ENCODE results near the gene SENP5. TPM values are rescaled to one million over a fixed set of nuclear protein-coding genes. Genes with fewer than 3 reads are reported as not detected.
A peak's percentile ranks its signal among the peaks of the same experiment; 100 is the strongest.
"Not testable (repeated sequence)": the region's sequence is repeated elsewhere in the genome, so short reads cannot be mapped to it uniquely, and the experiment has no call there.

Gene SENP5, protein sequence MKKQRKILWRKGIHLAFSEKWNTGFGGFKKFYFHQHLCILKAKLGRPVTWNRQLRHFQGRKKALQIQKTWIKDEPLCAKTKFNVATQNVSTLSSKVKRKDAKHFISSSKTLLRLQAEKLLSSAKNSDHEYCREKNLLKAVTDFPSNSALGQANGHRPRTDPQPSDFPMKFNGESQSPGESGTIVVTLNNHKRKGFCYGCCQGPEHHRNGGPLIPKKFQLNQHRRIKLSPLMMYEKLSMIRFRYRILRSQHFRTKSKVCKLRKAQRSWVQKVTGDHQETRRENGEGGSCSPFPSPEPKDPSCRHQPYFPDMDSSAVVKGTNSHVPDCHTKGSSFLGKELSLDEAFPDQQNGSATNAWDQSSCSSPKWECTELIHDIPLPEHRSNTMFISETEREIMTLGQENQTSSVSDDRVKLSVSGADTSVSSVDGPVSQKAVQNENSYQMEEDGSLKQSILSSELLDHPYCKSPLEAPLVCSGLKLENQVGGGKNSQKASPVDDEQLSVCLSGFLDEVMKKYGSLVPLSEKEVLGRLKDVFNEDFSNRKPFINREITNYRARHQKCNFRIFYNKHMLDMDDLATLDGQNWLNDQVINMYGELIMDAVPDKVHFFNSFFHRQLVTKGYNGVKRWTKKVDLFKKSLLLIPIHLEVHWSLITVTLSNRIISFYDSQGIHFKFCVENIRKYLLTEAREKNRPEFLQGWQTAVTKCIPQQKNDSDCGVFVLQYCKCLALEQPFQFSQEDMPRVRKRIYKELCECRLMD
- polyA plus RNA-seq, result 24.0 TPM
- long read RNA-seq, donor 1, partial matches to known transcripts, result 29 of 72 reads
- long read RNA-seq, donor 1, other reads (novel, unspliced or antisense), result 43 of 72 reads
- long read RNA-seq, donor 2, full-length matches to known transcripts, result 2 of 10 reads
- long read RNA-seq, donor 2, partial matches to known transcripts, result 8 of 10 reads
- long read RNA-seq, donor 2, other reads (novel, unspliced or antisense), result 0 of 10 reads
- long read RNA-seq, donor 3, result 0 reads
- long read RNA-seq, donor 4, result 0 reads
- long read RNA-seq, donor 5, result 0 reads
- long read RNA-seq, donor 6, partial matches to known transcripts, result 13 of 17 reads
- long read RNA-seq, donor 6, other reads (novel, unspliced or antisense), result 0 of 17 reads
- long read RNA-seq, donor 7, partial matches to known transcripts, result 6 of 6 reads
- long read RNA-seq, donor 7, other reads (novel, unspliced or antisense), result 0 of 6 reads
- long read RNA-seq, donor 8, partial matches to known transcripts, result 0 of 2 reads
- long read RNA-seq, donor 8, other reads (novel, unspliced or antisense), result 0 of 2 reads
- long read RNA-seq, donor 9, partial matches to known transcripts, result 0 of 4 reads
- long read RNA-seq, donor 9, other reads (novel, unspliced or antisense), result 0 of 4 reads
- long read RNA-seq, donor 10, full-length matches to known transcripts, result 6 of 13 reads
- long read RNA-seq, donor 10, partial matches to known transcripts, result 7 of 13 reads
- long read RNA-seq, donor 10, other reads (novel, unspliced or antisense), result 0 of 13 reads
- long read RNA-seq, donor 11, partial matches to known transcripts, result 7 of 9 reads
- long read RNA-seq, donor 11, other reads (novel, unspliced or antisense), result 0 of 9 reads

DNA sequence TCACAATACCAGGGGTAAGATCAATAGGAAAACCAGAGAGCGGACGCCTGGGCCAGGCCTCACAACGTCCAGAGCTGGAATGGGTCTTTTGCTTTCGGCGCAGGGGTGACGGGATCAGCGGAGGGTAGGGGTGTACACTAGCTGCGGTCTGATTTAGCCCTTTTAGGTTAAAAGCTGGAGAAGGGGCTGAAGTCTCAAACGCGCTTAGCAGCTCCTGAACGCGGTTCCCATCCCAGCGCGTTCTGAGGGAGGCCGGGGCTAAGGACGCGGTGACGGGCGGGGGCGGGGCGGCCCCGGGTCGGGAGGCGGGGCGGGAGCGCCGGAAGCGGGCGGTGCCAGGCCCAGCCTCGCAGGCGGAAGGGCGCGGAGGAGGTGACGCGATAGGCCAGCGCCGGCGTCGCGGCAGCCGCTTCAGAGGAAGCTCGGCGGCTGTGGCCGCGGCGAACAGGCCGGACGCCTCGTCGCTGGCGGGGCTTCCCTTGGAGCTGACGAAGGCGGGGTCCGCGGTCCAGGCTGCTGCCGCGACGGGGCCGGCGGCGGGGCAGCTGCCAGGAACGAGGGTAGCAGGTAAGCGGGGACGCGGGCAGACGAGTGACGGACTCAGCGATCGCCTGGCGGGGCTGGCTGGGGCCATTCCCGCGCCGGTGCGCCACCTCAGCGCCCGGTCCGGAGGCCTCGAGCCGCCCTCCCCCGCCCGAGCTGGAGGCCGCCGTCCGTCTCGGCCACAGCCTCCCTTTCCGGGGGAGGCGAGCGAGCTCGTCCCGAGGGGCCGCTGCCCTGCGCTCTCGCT is at the start of gene SENP5:
TSS of gene SENP5 (plus strand) at position 414 of the 790 bp plus-strand sequence. CDS start 17,262 bp downstream, outside the sequence.
- H3K4me1 ChIP-seq (ENCODE audit: control insufficient read depth, insufficient read depth, low read length), result peaks cover 4% of the 10 kb centered on the region
- peak; percentile 87 to 94 for DNase-seq
- no peaks in the 10 kb centered on the region for H3K27me3 ChIP-seq (ENCODE audit: control insufficient read depth, insufficient read depth, low read length)
- H3K36me3 ChIP-seq (ENCODE audit: control insufficient read depth, insufficient read depth, low read length), result peaks cover 4% of the 10 kb centered on the region
- peak within 1 kb of the TSS; percentile 97 for H3K27ac ChIP-seq (ENCODE audit: low read length)
- H3K9me3 ChIP-seq (ENCODE audit: control insufficient read depth, low read depth, low read length), result peaks cover 2% of the 10 kb centered on the region
- WGBS (ENCODE audit: insufficient coverage, low lambda C conversion rate), result no CpG with 5 or more reads among the region's 93 CpGs
- H3K4me3 ChIP-seq (ENCODE audit: low read length), result peak within 1 kb of the TSS; percentile 70

DNA sequence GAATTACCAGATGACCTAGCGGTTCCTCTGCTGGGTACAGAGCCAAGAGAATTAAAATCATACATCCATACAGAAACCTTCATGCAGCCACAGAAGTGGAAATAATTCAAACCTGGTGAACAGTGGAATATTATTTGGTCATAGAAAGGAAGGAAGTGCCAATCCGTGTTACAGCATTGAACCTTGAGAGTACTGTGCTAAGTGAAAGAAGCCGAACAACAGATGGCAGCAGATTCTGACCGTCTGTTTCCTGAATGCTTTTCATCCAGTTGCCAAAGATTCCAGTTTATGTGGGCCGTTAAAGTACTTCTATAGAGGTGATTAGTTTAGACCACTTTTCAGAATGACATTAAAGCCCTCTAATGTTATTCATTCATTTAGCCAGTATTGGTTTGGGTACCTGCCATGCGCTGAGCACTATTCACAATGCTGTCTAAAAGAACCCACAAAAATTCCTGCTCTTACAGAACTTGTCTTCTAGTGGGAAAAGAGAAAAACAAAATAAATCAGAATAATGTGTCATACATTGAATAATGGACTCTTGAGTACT is 45.8 kb upstream of the SENP5 start:
- no peaks in the 10 kb centered on the region for H3K27me3 ChIP-seq (ENCODE audit: control insufficient read depth, insufficient read depth, low read length)

DNA sequence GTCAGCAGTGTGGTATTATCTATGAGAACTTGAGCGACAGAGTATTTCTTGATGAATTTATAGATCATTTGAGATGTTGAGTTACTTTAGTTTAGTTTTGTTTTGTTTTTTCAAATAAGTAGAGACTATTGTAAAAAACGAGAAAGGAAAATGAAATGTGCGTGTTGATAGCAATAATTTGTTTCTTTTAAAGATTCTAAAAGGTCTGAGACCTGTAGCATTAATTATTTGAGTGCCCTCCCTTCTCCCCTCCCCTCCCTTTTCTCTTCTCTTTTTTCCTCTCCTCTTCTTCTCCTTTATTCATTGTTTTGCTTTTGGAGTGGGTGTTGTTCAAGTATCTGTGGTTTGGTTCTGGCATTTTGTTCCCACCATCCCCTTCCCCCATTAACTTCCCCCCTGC is 38.1 kb upstream of the SENP5 start:
- H3K4me3 ChIP-seq (ENCODE audit: low read length); H3K27ac ChIP-seq (ENCODE audit: low read length); H3K4me1 ChIP-seq (ENCODE audit: control insufficient read depth, insufficient read depth, low read length); DNase-seq; H3K27me3 ChIP-seq (ENCODE audit: control insufficient read depth, insufficient read depth, low read length); H3K9me3 ChIP-seq (ENCODE audit: control insufficient read depth, low read depth, low read length): not testable (repeated sequence)
- peaks cover 29% of the 10 kb centered on the region for H3K36me3 ChIP-seq (ENCODE audit: control insufficient read depth, insufficient read depth, low read length)
- WGBS (ENCODE audit: insufficient coverage, low lambda C conversion rate), result 96% methylated on average over 3 of the region's 3 CpGs

More for the DNA sequence above, 45.8 kb upstream of the SENP5 start:
- DNase-seq, result no peak
- no peaks in the 10 kb centered on the region for H3K9me3 ChIP-seq (ENCODE audit: control insufficient read depth, low read depth, low read length)
- H3K4me1 ChIP-seq (ENCODE audit: control insufficient read depth, insufficient read depth, low read length), result no peaks in the 10 kb centered on the region
- H3K27ac ChIP-seq (ENCODE audit: low read length), result no peak overlapping the region
- no peak overlapping the region for H3K4me3 ChIP-seq (ENCODE audit: low read length)
- peaks cover 69% of the 10 kb centered on the region for H3K36me3 ChIP-seq (ENCODE audit: control insufficient read depth, insufficient read depth, low read length)
- WGBS (ENCODE audit: insufficient coverage, low lambda C conversion rate), result 100% methylated on average over 1 of the region's 6 CpGs

DNA sequence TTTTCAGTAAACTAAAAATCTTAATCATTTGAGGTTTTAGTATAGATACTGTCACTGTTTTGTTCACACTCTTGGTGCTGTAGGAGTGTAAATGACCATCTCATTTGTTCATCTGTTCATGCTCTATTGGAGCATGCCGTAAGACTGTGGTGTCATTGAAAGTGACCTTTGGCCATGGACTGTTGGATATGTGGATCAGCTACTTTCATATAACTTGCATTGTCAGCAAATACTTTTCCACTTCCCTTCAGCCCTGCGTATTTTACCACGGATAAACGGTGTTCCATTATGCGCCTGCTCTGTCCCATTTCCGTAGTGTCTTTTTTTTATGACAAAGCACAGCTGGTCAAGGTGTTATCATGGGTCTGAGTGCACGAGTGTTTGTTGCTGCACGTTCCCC is 32.6 kb upstream of the SENP5 start:
- DNase-seq, result peak; percentile 72 to 78
- 60% methylated on average over 1 of the region's 8 CpGs for WGBS (ENCODE audit: insufficient coverage, low lambda C conversion rate)

DNA sequence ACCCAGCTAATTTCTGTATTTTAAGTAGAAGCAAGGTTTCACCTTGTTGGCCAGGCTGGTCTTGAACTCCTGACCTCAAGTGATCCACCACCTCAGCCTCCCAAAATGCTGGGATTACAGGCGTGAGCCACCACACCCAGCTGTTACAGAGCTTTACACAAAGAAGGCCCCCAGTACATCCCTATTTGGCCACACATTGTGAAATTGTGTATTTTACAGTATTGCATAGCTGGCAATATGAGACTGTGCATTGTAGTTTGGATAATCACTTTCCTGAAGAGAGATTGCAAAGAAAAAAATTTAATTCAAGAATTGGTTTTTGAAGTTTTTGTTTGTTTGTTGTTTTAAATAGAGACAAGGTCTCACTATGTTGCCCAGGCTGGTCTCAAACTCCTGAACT is 31.1 kb upstream of the SENP5 start:
- not testable (repeated sequence) for H3K27me3 ChIP-seq (ENCODE audit: control insufficient read depth, insufficient read depth, low read length); DNase-seq; H3K4me3 ChIP-seq (ENCODE audit: low read length); H3K4me1 ChIP-seq (ENCODE audit: control insufficient read depth, insufficient read depth, low read length); H3K36me3 ChIP-seq (ENCODE audit: control insufficient read depth, insufficient read depth, low read length); H3K27ac ChIP-seq (ENCODE audit: low read length); H3K9me3 ChIP-seq (ENCODE audit: control insufficient read depth, low read depth, low read length)
- no CpG with 5 or more reads among the region's 1 CpG for WGBS (ENCODE audit: insufficient coverage, low lambda C conversion rate)

More for the DNA sequence above, 32.6 kb upstream of the SENP5 start:
- H3K4me3 ChIP-seq (ENCODE audit: low read length), result no peak overlapping the region
- peaks cover 10% of the 10 kb centered on the region for H3K36me3 ChIP-seq (ENCODE audit: control insufficient read depth, insufficient read depth, low read length)
- no peaks in the 10 kb centered on the region for H3K9me3 ChIP-seq (ENCODE audit: control insufficient read depth, low read depth, low read length)
- H3K27me3 ChIP-seq (ENCODE audit: control insufficient read depth, insufficient read depth, low read length), result no peaks in the 10 kb centered on the region
- no peaks in the 10 kb centered on the region for H3K4me1 ChIP-seq (ENCODE audit: control insufficient read depth, insufficient read depth, low read length)
- peak overlapping the region; percentile 55 for H3K27ac ChIP-seq (ENCODE audit: low read length)

DNA sequence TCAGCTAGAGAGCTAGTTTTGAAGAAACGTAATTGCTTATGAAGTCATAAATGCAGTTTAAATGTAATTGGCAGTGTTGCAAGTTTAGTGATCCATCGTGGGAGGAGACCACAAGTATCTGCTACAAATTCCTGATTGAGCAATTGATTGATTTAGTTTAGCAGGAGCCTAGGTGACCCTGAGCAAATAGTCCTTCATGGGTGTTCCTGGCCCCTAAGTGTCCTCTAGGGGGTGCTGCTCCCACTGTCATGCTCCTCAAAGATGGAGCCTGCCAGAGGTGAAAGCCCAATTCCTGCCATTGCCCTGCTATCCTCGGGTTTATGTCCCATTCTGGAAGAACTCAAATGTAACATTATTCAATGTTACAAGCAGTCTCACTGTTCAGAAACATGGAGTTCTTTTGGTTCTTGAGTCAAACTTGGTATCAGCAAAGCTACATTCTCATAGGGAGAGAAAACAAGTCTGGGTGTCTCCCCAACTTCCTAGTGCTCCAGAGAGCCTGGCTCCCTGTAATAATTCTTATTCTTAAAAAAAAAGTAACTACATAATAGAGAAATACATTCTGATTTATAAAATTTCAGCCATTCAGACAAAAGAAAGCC is 29.8 kb upstream of the SENP5 start:
- no CpG with 5 or more reads among the region's 3 CpGs for WGBS (ENCODE audit: insufficient coverage, low lambda C conversion rate)
- no peaks in the 10 kb centered on the region for H3K27me3 ChIP-seq (ENCODE audit: control insufficient read depth, insufficient read depth, low read length)
- DNase-seq, result peak; percentile 9 to 30

DNA sequence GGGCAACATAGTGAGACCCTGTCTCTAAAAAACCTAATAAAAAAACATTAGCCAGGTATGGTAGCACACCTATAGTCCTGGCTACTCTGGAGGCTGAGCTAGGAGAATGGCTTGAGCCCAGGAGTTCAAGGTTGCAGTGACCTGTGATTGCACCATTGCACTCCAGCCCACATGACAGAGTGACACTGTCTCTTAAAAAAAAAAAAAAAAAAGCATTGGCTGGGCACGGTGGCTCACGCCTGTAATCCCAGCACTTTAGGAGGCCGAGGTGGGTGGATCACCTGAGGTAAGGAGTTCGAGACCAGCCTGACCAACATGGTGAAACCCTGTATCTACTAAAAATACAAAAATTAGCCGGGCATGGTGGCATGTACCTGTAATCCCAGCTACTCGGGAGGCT is 28.4 kb upstream of the SENP5 start:
- not testable (repeated sequence) for H3K9me3 ChIP-seq (ENCODE audit: control insufficient read depth, low read depth, low read length); H3K4me3 ChIP-seq (ENCODE audit: low read length); DNase-seq; H3K4me1 ChIP-seq (ENCODE audit: control insufficient read depth, insufficient read depth, low read length); H3K27ac ChIP-seq (ENCODE audit: low read length); H3K27me3 ChIP-seq (ENCODE audit: control insufficient read depth, insufficient read depth, low read length); H3K36me3 ChIP-seq (ENCODE audit: control insufficient read depth, insufficient read depth, low read length)
- no CpG with 5 or more reads among the region's 6 CpGs for WGBS (ENCODE audit: insufficient coverage, low lambda C conversion rate)

More for the DNA sequence above, 29.8 kb upstream of the SENP5 start:
- Histone ChIP-seq H3K9me3 (ENCODE audit: control insufficient read depth, low read depth, low read length) (no peaks in the 10 kb centered on the region), H3K4me1 (ENCODE audit: control insufficient read depth, insufficient read depth, low read length) (no peaks in the 10 kb centered on the region), H3K36me3 (ENCODE audit: control insufficient read depth, insufficient read depth, low read length) (peaks cover under 1% of the 10 kb centered on the region), H3K4me3 (ENCODE audit: low read length) (no peak overlapping the region), H3K27ac (ENCODE audit: low read length) (no peak overlapping the region)

DNA sequence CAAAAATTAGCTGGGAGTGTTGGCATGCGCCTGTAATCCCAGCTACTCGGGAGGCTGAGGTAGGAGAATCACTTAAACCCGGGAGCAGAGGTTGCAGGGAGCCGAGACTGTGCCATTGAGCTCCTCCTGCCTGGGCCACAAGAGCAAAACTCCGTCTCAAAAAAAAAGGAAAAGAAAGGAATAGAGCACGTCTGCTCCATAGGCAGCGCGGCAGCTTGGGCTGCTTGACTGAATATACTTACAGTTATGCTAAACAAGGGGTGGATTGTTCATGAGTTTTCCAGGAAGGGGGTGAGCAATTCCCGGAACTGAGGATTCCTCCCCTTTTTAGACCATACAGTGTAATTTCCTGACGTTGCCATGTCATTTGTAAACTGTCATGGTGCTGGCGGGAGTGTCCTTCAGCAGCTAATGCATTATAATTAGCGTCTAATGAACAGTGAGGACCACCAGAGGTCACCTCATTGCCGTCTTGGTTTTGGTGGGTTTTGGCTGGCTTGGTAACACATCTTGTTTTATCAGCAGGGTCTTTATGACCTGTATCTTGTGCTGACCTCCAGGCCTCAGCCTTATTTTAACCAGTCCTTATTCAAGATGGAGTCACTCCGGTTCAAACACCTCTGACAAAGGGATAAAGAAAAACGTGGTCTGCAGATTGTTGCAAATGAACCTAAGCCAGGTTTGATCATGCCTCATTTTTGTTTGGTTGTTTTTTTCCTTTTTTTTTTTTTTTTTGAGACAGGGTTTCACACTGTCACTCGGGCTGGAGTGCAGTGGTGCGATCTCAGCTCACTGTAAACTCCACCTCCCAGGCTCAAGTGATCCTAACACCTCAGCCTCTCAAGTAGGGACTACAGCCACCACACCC is 24.9 kb upstream of the SENP5 start:
- Histone ChIP-seq H3K4me1 (ENCODE audit: control insufficient read depth, insufficient read depth, low read length) (no peaks in the 10 kb centered on the region), H3K36me3 (ENCODE audit: control insufficient read depth, insufficient read depth, low read length) (no peaks in the 10 kb centered on the region), H3K27ac (ENCODE audit: low read length) (no peak overlapping the region), H3K4me3 (ENCODE audit: low read length) (no peak overlapping the region), H3K9me3 (ENCODE audit: control insufficient read depth, low read depth, low read length) (no peaks in the 10 kb centered on the region), H3K27me3 (ENCODE audit: control insufficient read depth, insufficient read depth, low read length) (no peaks in the 10 kb centered on the region)
- DNase-seq, result no peak
- 77% methylated on average over 5 of the region's 17 CpGs for WGBS (ENCODE audit: insufficient coverage, low lambda C conversion rate)
